K562 (cell line): ENCODE results near the gene ATP6V0A1. TPM values are rescaled to one million over a fixed set of nuclear protein-coding genes. Genes with fewer than 3 reads are reported as not detected.
A peak's percentile ranks its signal among the peaks of the same experiment; 100 is the strongest.

ENCODE experiments used
- DMBX1 ChIP-seq: fragments of 250-450 bp; sonication (Bioruptor Pico); IDR thresholded peaks from 2 replicates; pipeline ENCODE4 v1.8.0; 2022; ENCODE audit warnings: inconsistent platforms, mild to moderate bottlenecking, moderate library complexity, borderline replicate concordance
- EGR1 ChIP-seq: fragments of 450-650 bp; conservative IDR thresholded peaks from 2 replicates; pipeline ENCODE4 v1.6.1; 2017; ENCODE audit warnings: mild to moderate bottlenecking
- IRF1 ChIP-seq: sonication (generic); formaldehyde crosslinking; IDR thresholded peaks from 2 replicates; pipeline ENCODE4 v1.8.0; 2022; ENCODE audit warnings: missing genetic modification reagents, mild to moderate bottlenecking, borderline replicate concordance
- JUN ChIP-seq, 2 experiments: sonication (generic) in 1 of 2; formaldehyde crosslinking in 1 of 2; IDR thresholded peaks; 2 replicates each; pipeline versions ENCODE4 v1.6.1 to v1.8.0; 2012 to 2022; ENCODE audit warnings: borderline replicate concordance in 2 of 2, mild to moderate bottlenecking in 2 of 2, improper control_type of control experiment in 1 of 2, low read depth in 1 of 2, low read length in 1 of 2, missing genetic modification reagents in 1 of 2
- MBD2 ChIP-seq: sonication (generic); IDR thresholded peaks from 2 replicates; pipeline ENCODE4 v1.6.1; 2016; ENCODE audit warnings: low read depth, borderline replicate concordance
- MTA3 ChIP-seq: fragments of 450-650 bp; formaldehyde crosslinking; IDR thresholded peaks from 2 replicates; pipeline ENCODE4 v1.6.1; 2017; ENCODE audit warnings: mild to moderate bottlenecking, borderline replicate concordance
- NR1H2 ChIP-seq: sonication (generic); formaldehyde crosslinking; IDR thresholded peaks from 2 replicates; pipeline ENCODE4 v1.4.0; 2020; ENCODE audit warnings: mild to moderate bottlenecking, missing genetic modification reagents
- POLR2G ChIP-seq: fragments of 200-400 bp; formaldehyde crosslinking; IDR thresholded peaks from 2 replicates; pipeline ENCODE4 v1.6.1; 2017; ENCODE audit warnings: low read depth, mild to moderate bottlenecking, antibody characterized with exemption, low read length, moderate library complexity
- SMAD1 ChIP-seq: fragments of 150-350 bp; IDR thresholded peaks from 2 replicates; pipeline ENCODE4 v1.6.1; 2014; ENCODE audit warnings: low read length, low read depth; ENCODE audit not compliant: partially characterized antibody
- SMAD3 ChIP-seq: fragments of 450-650 bp; formaldehyde crosslinking; conservative IDR thresholded peaks from 2 replicates; pipeline ENCODE4 v1.4.0; 2020; ENCODE audit warnings: mild to moderate bottlenecking
- SMARCC2 ChIP-seq: fragments of 450-650 bp; IDR thresholded peaks from 2 replicates; pipeline ENCODE4 v1.6.1; 2017; ENCODE audit warnings: antibody characterized with exemption, moderate library complexity, mild to moderate bottlenecking, low read depth
- ZNF75A ChIP-seq: fragments of 450-650 bp; formaldehyde crosslinking; IDR thresholded peaks from 2 replicates; pipeline ENCODE4 v1.4.0; 2020; ENCODE audit warnings: mild to moderate bottlenecking
- ZNF76 ChIP-seq: fragments of 250-450 bp; sonication (Bioruptor Pico); IDR thresholded peaks from 2 replicates; pipeline ENCODE4 v1.4.0; 2020; ENCODE audit warnings: mild to moderate bottlenecking, moderate library complexity, borderline replicate concordance
- polyA plus RNA-seq, 8 experiments: library from polyadenylated mRNA; depleted of rRNA in 4 of 8; stranded (reverse) in 5 of 8; unstranded in 3 of 8; fragments of >200 nt; fragmentation: Nextera tagmentation in 2 of 8; fragmentation: Illumina TruSeq in 1 of 8; extraction: Ambion mirVana in 2 of 8; extraction: Trizol in 1 of 8; gene quantifications; 2 replicates each; pipeline versions ENCODE4 v1.2.1 to v1.2.3, GENCODE V29; 2011 to 2014; ENCODE audit warnings: inconsistent platforms in 1 of 8, missing spikeins in 1 of 8
- total RNA-seq, 7 experiments: library from RNA; depleted of rRNA in 6 of 7; stranded (reverse); fragments of >200 nt in 6 of 7; fragmentation: Illumina TruSeq in 2 of 7; extraction: Trizol in 2 of 7; gene quantifications; 2 replicates each; pipeline versions ENCODE4 v1.2.1 to v1.2.3, GENCODE V29; 2011 to 2021; ENCODE audit warnings: low replicate concordance in 1 of 7
- TF ChIP-seq, protein P1 (sequence below): sonication (generic); formaldehyde crosslinking; IDR thresholded peaks from 2 replicates; pipeline ENCODE4 v1.8.1; 2022; ENCODE audit warnings: missing genetic modification reagents

Gene ATP6V0A1
- total and polyA plus RNA-seq, 9 of the 15 experiments (the other 6 are each of a cell fraction or from before 2014, with no cell fraction given), result 11.8 to 158 (median 75.5) TPM

DNA sequence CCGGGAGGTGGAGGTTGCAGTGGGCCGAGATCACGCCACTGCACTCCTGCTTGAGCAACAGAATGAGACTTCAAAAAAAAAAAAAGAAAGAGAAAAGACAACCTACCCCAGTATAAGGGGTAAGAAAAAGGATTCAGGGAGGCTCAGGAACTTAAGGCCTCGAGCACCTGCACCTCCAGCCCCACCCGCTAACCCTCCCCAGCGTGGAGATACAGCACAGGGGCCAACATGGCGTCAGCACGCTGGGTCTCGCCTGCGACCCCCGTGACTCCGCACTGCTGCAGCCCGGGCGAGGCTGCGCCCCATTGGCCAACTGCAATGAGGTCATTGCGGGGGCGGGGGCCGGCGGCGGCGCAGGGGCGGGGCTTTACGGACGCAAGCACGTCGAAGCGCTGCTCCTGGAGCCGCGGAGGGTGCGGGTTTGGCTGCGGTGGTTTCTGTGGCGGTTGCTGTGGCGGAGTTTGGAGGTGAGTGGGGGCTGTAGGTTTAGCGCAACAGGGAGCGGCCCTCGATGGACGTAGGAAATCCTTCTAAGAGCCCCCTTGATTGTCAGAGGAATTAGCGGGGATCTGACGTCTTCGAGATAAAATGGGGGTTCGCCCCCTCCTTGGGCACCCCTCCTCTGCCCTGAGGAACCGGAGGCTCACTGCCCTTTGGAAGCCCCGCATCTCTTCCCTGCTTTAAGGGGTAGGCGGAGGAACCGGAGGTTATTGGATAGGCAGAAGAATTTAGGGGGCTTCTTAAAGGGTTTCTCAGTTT is at the start of gene ATP6V0A1 (continued):
- no peak for TF ChIP-seq IRF1
- TF ChIP-seq MBD2, result peak; percentile 30; the same call in 1 of the 2 replicates
- no peak for TF ChIP-seq ZNF75A (CRISPR knock-in tag)
- TF ChIP-seq EGR1, result peak; percentile 95
- peak; percentile 39; the same call in 1 of the 2 replicates for TF ChIP-seq JUN (IDR thresholded peaks at IDR 0.05; ENCODE audit: borderline replicate concordance, low read depth, low read length)
- no peak for TF ChIP-seq JUN (CRISPR knock-in tag; IDR thresholded peaks at IDR 0.05; ENCODE audit: borderline replicate concordance)
- TF ChIP-seq POLR2G, result peak; percentile 81
- TF ChIP-seq NR1H2 (CRISPR knock-in tag), result no peak
- TF ChIP-seq SMAD1, result peak; percentile 22
- 0 out of 2 replicates have a peak, but pooled peaks have one; percentile 53 for TF ChIP-seq MTA3
- 0 out of 2 replicates have a peak, but pooled peaks have one; percentile 2 for TF ChIP-seq SMARCC2
- peak; percentile 40; the same call in 1 of the 2 replicates for TF ChIP-seq DMBX1 (CRISPR knock-in tag)
- TF ChIP-seq, protein P1, sequence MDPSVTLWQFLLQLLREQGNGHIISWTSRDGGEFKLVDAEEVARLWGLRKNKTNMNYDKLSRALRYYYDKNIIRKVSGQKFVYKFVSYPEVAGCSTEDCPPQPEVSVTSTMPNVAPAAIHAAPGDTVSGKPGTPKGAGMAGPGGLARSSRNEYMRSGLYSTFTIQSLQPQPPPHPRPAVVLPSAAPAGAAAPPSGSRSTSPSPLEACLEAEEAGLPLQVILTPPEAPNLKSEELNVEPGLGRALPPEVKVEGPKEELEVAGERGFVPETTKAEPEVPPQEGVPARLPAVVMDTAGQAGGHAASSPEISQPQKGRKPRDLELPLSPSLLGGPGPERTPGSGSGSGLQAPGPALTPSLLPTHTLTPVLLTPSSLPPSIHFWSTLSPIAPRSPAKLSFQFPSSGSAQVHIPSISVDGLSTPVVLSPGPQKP (CRISPR knock-in tag), result no peak
- TF ChIP-seq ZNF76 (CRISPR knock-in tag), result no peak
- no peak for TF ChIP-seq SMAD3 (CRISPR knock-in tag)
